ENCODE results near the gene AOPEP. TPM values are rescaled to one million over a fixed set of nuclear protein-coding genes. Genes with fewer than 3 reads are reported as not detected.

Gene AOPEP
- total and polyA plus RNA-seq, 2 of the 13 experiments (the other 11 are each of a cell fraction or from before 2014, with no cell fraction given) = 22.2 to 41.6 TPM

- in situ Hi-C loops (cut with HindIII; ENCODE audit: extremely low pct_ligation_motif_present, low pct_unique_long_range_greater_than_20kb) = no loop called here
- TF ChIP-seq ZNF678 (CRISPR knock-in tag; IDR thresholded peaks at IDR 0.05) = no peak
- no peak for TF ChIP-seq PRDM10 (CRISPR knock-in tag; IDR thresholded peaks at IDR 0.05; ENCODE audit: low read depth)
- no peak for TF ChIP-seq ZBTB34 (CRISPR knock-in tag; IDR thresholded peaks at IDR 0.05)
- TF ChIP-seq ZNF83 (CRISPR knock-in tag; IDR thresholded peaks at IDR 0.05; ENCODE audit: borderline replicate concordance) = no peak
- no peak for TF ChIP-seq ZBTB7B (CRISPR knock-in tag; IDR thresholded peaks at IDR 0.05)
- WGBS (ENCODE audit: low lambda C conversion rate) = 100% methylated on average over 6 of the region's 6 CpGs
- H3K36me3 ChIP-seq (replicated peaks in 1 of 2; ENCODE audit: control insufficient read depth in 1 of 2, insufficient read depth in 2 of 2, low read length in 2 of 2) = peaks cover 0 to 4% of the 10 kb centered on the region in 2 experiments; a peak in 2 of 5 replicates
- no peaks in the 10 kb centered on the region for H4K20me1 ChIP-seq (ENCODE audit: insufficient read depth, low read length)
- H3K4me3 ChIP-seq (replicated peaks in 1 of 3; ENCODE audit: insufficient read depth in 1 of 3, low read depth in 2 of 3, low read length in 3 of 3) = no peak overlapping the region
- no peak for ATAC-seq
- POLR2A ChIA-PET = no interaction called here
- no peak for FAIRE-seq
- H2AFZ ChIP-seq (ENCODE audit: low read length) = no peak overlapping the region
- intact Hi-C loops (cut with micrococcal nuclease; ENCODE audit: unreplicated experiment) = no loop called here
- H3K4me1 ChIP-seq (ENCODE audit: insufficient read depth, low read length) = peaks cover 4% of the 10 kb centered on the region; the same call in 1 of the 2 replicates
- no peaks in the 10 kb centered on the region for H3K9me3 ChIP-seq (ENCODE audit: low read length)
- H3K79me2 ChIP-seq (ENCODE audit: insufficient read depth, low read length) = no peaks in the 10 kb centered on the region
- H3K27me3 ChIP-seq (ENCODE audit: control insufficient read depth in 1 of 2, insufficient read depth in 2 of 2, low read length in 2 of 2) = no peaks in the 10 kb centered on the region
- CTCF ChIA-PET (ENCODE audit: low intra/inter-chr PET ratio, low total read pairs) = no interaction called here
- no TSS peak for BruUV-seq (replicated peaks)
- no peak for DNase-seq (ENCODE audit: low spot score)
- no peak overlapping the region for H3K4me2 ChIP-seq (ENCODE audit: low read depth, low read length)
- no peak overlapping the region for H3K9ac ChIP-seq (ENCODE audit: insufficient read depth, low read depth, low read length)
- no peak overlapping the region for H3K27ac ChIP-seq (ENCODE audit: extremely low read length, insufficient read depth, low read length)
Observed at GRCh38 chr9:94770334-94770733, 43.8 kb downstream of the AOPEP start.
